ENCODE data around the gene ANKHD1.

DNA sequence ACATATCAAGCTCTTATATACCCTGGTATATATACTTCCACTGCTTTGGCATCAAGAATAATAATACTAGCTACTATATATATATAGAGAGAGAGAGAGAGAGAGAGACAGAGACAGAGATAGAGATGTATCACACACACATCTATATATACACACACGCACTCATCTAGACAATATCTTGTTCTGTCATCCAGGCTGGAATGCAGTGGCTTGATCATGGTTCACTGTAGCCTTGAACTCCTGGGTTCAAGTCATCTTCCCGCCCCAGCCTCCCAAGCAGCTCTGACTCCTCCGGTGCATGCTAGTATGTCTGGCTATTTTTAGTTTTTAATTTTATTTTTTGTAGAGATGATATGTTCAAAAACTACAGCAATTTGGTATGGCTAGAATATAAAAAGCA, 22.5 kb downstream of the ANKHD1 start:
- TF ChIP-seq FOXP2 (optimal IDR thresholded peaks at IDR 0.05; ENCODE audit: control extremely low read depth, extremely low read length, insufficient read depth) (no peak), EZH2 (IDR thresholded peaks at IDR 0.05) (no peak), POLR2AphosphoS5 (IDR thresholded peaks at IDR 0.05; ENCODE audit: borderline replicate concordance, low read depth, low read length) (no peak)

Measured in SK-N-MC (cell line).